ENCODE data around the gene OCRL. TPM values are rescaled to one million over a fixed set of nuclear protein-coding genes. Genes with fewer than 3 reads are reported as not detected.
A peak's percentile ranks its signal among the peaks of the same experiment; 100 is the strongest.

OCRL gene
- total RNA-seq, 6 donors from 2014 or later: 11.8 to 22.0 (median 17.7) TPM

- H3K4me1 ChIP-seq: no peaks in the 10 kb centered on the region
- no peak overlapping the region for H3K4me3 ChIP-seq
- no peaks in the 10 kb centered on the region for H3K9me3 ChIP-seq
- WGBS, 2 donors: 72 to 95% methylated on average over 4 of the region's 4 CpGs
- TF ChIP-seq POLR2AphosphoS5 (IDR thresholded peaks at IDR 0.05): no peak
- no peak for TF ChIP-seq EP300 (IDR thresholded peaks at IDR 0.05)
- TF ChIP-seq POLR2A (IDR thresholded peaks at IDR 0.05): no peak
- TF ChIP-seq CTCF (IDR thresholded peaks at IDR 0.05): no peak
- H3K36me3 ChIP-seq: peaks cover 0 to 26% (median 3%) of the 10 kb centered on the region in 4 donors
- ATAC-seq (ENCODE audit: low FRiP score in 2 of 2): no peak
- no peak for DNase-seq
- H3K27ac ChIP-seq: no peak overlapping the region
- no peaks in the 10 kb centered on the region for H3K27me3 ChIP-seq
Measured at GRCh38 chrX:129586446-129586845, 46.4 kb downstream of the OCRL start.

GRCh38 chrX:129590596-129590995 is 50.5 kb downstream of the OCRL start:
- Histone ChIP-seq H3K4me1 (peaks cover 0 to 5% (median 0%) of the 10 kb centered on the region in 4 donors), H3K27ac (no peak overlapping the region), H3K27me3 (no peaks in the 10 kb centered on the region), H3K4me3 (no peak overlapping the region), H3K9me3 (no peaks in the 10 kb centered on the region), H3K36me3 (peaks cover 0 to 26% (median 3%) of the 10 kb centered on the region in 4 donors)
- DNase-seq: no peak
- WGBS, 2 donors: 67 to 90% methylated on average over 4 of the region's 4 CpGs
- TF ChIP-seq POLR2A (IDR thresholded peaks at IDR 0.05) (no peak), EP300 (IDR thresholded peaks at IDR 0.05) (no peak), POLR2AphosphoS5 (IDR thresholded peaks at IDR 0.05) (no peak), CTCF (IDR thresholded peaks at IDR 0.05) (no peak)
- ATAC-seq (ENCODE audit: low FRiP score in 2 of 2): no peak

GRCh38 chrX:129593137-129593536 is 53.1 kb downstream of the OCRL start:
- peaks cover 0 to 12% (median 3%) of the 10 kb centered on the region in 4 donors for H3K36me3 ChIP-seq
- peaks cover 0 to 5% (median 0%) of the 10 kb centered on the region in 4 donors for H3K4me1 ChIP-seq
- TF ChIP-seq EP300 (IDR thresholded peaks at IDR 0.05) (no peak), POLR2AphosphoS5 (IDR thresholded peaks at IDR 0.05) (no peak), POLR2A (IDR thresholded peaks at IDR 0.05) (no peak), CTCF (IDR thresholded peaks at IDR 0.05) (no peak)
- no peak overlapping the region for H3K4me3 ChIP-seq
- DNase-seq (no peak), ATAC-seq (ENCODE audit: low FRiP score in 2 of 2) (peak in 1 of 2 donors; percentile 46)
- H3K27ac ChIP-seq: no peak overlapping the region
- no peaks in the 10 kb centered on the region for H3K27me3 ChIP-seq
- H3K9me3 ChIP-seq: no peaks in the 10 kb centered on the region

- Histone ChIP-seq H3K4me1 (peaks cover 0 to 5% (median 0%) of the 10 kb centered on the region in 4 donors), H3K4me3 (no peak overlapping the region), H3K9me3 (no peaks in the 10 kb centered on the region), H3K36me3 (no peaks in the 10 kb centered on the region), H3K27me3 (no peaks in the 10 kb centered on the region), H3K27ac (no peak overlapping the region)
- 92 to 95% methylated on average over 1 of the region's 1 CpG for WGBS, 2 donors
- ATAC-seq (ENCODE audit: low FRiP score in 2 of 2): no peak
- TF ChIP-seq POLR2AphosphoS5 (IDR thresholded peaks at IDR 0.05): no peak
- DNase-seq: no peak
Measured at GRCh38 chrX:129594781-129595180, 54.7 kb downstream of the OCRL start.

- Histone ChIP-seq H3K4me3 (no peak overlapping the region), H3K27me3 (no peaks in the 10 kb centered on the region), H3K36me3 (no peaks in the 10 kb centered on the region), H3K9me3 (no peaks in the 10 kb centered on the region), H3K4me1 (peaks cover 0 to 5% (median 0%) of the 10 kb centered on the region in 4 donors), H3K27ac (no peak overlapping the region)
- no peak for DNase-seq
- TF ChIP-seq EP300 (IDR thresholded peaks at IDR 0.05) (no peak), POLR2A (IDR thresholded peaks at IDR 0.05) (no peak), CTCF (IDR thresholded peaks at IDR 0.05) (no peak), POLR2AphosphoS5 (IDR thresholded peaks at IDR 0.05) (no peak)
- 66 to 91% methylated on average over 5 of the region's 5 CpGs for WGBS, 2 donors
- no peak for ATAC-seq (ENCODE audit: low FRiP score in 2 of 2)
Measured at GRCh38 chrX:129596077-129596476, 56.0 kb downstream of the OCRL start.

Data from upper lobe of left lung (tissue), 6 donors.